Parathyroid adenoma (tissue), 2 donors: ENCODE results near the gene PALM.

ENCODE experiments used
- H2AFZ ChIP-seq: fragments of 300-600 bp; sonication (generic); one replicate; pipeline ENCODE4 v1.7.0; 2017; ENCODE audit warnings: antibody characterized with exemption, mild to moderate bottlenecking
- H3K27ac ChIP-seq: fragments of 300-600 bp; sonication (generic); one replicate; pipeline ENCODE4 v1.7.0; 2017
- H3K27me3 ChIP-seq: fragments of 300-600 bp; sonication (generic); one replicate; pipeline ENCODE4 v1.7.0; 2017; ENCODE audit warnings: low read length; ENCODE audit not compliant: control insufficient read depth, insufficient read depth
- H3K36me3 ChIP-seq: fragments of 300-600 bp; sonication (generic); one replicate; pipeline ENCODE4 v1.7.0; 2017; ENCODE audit warnings: low read length; ENCODE audit not compliant: control insufficient read depth, insufficient read depth
- H3K4me1 ChIP-seq: fragments of 300-600 bp; sonication (generic); one replicate; pipeline ENCODE4 v1.7.0; 2017; ENCODE audit warnings: control low read depth
- H3K4me2 ChIP-seq: fragments of 300-600 bp; sonication (generic); one replicate; pipeline ENCODE4 v1.7.0; 2017; ENCODE audit warnings: low read length
- H3K4me3 ChIP-seq: fragments of 300-600 bp; sonication (generic); one replicate; pipeline ENCODE4 v1.7.0; 2017; ENCODE audit warnings: low read depth, low read length
- H3K79me2 ChIP-seq: fragments of 300-600 bp; sonication (generic); one replicate; pipeline ENCODE4 v1.7.0; 2017; ENCODE audit warnings: control low read depth
- H3K9ac ChIP-seq: fragments of 300-600 bp; sonication (generic); one replicate; pipeline ENCODE4 v1.7.0; 2017; ENCODE audit warnings: mild to moderate bottlenecking
- H3K9me3 ChIP-seq: fragments of 300-600 bp; sonication (generic); one replicate; pipeline ENCODE4 v1.7.0; 2017; ENCODE audit warnings: low read length; ENCODE audit not compliant: control insufficient read depth
- TF ChIP-seq, protein P1 (sequence below): fragments of 300-600 bp; sonication (generic); IDR thresholded peaks from one replicate; pipeline ENCODE4 v1.7.0; 2017; ENCODE audit warnings: antibody characterized with exemption, mild to moderate bottlenecking
- donor health status: primary hyperparathyroidism.

The PALM gene

DNA sequence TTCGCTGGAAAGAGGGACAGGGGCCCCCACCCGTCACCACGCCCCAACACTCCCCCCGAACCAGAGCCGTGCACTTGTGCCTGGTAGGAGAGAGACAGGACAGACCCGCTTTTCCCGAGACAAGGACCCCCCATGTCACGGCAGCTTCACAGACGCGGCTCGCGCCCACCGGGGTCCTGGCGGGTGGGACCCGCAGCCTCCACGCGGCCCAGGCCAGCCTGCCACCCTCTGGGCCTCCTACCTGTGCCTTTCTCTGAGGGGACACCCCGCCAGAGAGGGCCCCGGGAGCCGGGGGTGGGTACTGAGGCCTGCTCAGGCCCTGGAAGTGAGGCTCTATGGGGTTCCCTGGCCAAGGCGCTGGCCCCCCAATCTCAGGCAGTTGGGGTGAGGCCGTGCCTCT, 38.2 kb downstream of the PALM start:
- Histone ChIP-seq H3K36me3 (no peaks in the 10 kb centered on the region), H2AFZ (no peak overlapping the region), H3K4me1 (no peaks in the 10 kb centered on the region), H3K4me3 (no peak overlapping the region), H3K9me3 (no peaks in the 10 kb centered on the region), H3K9ac (no peak overlapping the region), H3K27ac (no peak overlapping the region), H3K4me2 (no peak overlapping the region), H3K79me2 (no peaks in the 10 kb centered on the region), H3K27me3 (no peaks in the 10 kb centered on the region)
- TF ChIP-seq, protein P1, sequence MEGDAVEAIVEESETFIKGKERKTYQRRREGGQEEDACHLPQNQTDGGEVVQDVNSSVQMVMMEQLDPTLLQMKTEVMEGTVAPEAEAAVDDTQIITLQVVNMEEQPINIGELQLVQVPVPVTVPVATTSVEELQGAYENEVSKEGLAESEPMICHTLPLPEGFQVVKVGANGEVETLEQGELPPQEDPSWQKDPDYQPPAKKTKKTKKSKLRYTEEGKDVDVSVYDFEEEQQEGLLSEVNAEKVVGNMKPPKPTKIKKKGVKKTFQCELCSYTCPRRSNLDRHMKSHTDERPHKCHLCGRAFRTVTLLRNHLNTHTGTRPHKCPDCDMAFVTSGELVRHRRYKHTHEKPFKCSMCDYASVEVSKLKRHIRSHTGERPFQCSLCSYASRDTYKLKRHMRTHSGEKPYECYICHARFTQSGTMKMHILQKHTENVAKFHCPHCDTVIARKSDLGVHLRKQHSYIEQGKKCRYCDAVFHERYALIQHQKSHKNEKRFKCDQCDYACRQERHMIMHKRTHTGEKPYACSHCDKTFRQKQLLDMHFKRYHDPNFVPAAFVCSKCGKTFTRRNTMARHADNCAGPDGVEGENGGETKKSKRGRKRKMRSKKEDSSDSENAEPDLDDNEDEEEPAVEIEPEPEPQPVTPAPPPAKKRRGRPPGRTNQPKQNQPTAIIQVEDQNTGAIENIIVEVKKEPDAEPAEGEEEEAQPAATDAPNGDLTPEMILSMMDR = no peak

DNA sequence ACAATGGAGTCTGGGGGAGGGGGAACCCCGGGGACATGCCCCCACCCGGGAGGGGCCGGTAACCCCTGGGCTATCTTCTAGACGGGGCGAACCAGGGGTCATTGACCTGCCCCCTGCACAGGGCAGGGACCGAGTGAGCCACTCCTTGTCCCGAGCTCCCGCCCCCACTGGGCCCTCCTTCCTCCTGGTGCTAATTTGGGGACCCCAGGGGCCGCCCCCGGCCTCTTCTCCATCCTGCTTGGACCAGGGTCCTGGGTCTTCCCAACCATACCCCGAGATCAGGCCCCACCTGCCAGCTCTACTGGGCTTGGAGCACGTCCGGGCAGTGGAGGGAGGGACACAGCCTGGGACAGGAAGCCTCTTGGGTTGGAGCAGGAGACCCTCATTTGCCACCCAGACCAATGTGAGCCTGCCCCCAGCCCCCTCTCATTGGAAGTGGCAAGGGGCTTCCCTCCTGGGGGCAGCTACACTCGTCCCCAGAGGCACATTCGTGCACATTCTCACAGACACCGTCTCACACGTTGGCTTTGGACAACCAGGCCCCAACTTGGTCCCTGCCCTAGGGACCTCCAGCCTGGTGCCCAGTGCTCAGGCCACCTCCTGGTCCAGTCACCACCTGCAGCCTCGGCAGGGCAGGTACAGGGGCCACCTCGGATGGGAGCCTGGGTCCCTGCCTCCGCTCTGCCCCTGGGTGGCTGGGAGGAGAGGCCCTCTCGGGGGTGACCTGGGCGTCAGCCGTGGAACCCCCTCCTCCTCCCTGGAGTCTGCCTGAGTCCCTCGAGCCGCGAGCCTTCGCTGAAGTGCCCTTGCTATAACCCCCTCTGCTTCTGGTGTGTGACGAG, 38.9 kb downstream of the PALM start:
- H3K27me3 ChIP-seq = no peaks in the 10 kb centered on the region
- H3K27ac ChIP-seq = no peak overlapping the region
- no peak overlapping the region for H2AFZ ChIP-seq
- no peak overlapping the region for H3K9ac ChIP-seq
- no peak overlapping the region for H3K4me2 ChIP-seq
- H3K79me2 ChIP-seq = no peaks in the 10 kb centered on the region
- TF ChIP-seq, protein P1 = no peak
- H3K36me3 ChIP-seq = no peaks in the 10 kb centered on the region
- H3K4me3 ChIP-seq = no peak overlapping the region
- no peaks in the 10 kb centered on the region for H3K9me3 ChIP-seq
- no peaks in the 10 kb centered on the region for H3K4me1 ChIP-seq

DNA sequence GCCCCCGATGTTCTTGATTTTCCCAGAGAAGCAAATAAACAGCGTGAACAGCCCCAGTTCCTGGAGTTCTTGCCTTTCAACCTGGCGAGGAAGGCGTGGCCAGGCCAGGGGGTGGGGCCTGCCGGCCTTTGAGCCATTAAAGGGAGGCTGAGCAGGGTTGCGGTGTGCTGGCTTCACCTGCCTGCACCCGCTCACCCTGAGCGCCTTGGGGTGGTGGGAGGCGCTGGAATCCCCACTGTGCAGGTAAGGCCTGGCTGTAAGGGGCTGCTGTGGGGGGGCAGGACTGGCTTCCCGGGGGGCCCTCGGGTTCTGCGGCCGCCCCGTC, 39.5 kb downstream of the PALM start:
- H3K9me3 ChIP-seq = no peaks in the 10 kb centered on the region
- H3K79me2 ChIP-seq = no peaks in the 10 kb centered on the region
- no peak overlapping the region for H3K9ac ChIP-seq
- H2AFZ ChIP-seq = no peak overlapping the region
- no peak overlapping the region for H3K27ac ChIP-seq
- no peak overlapping the region for H3K4me2 ChIP-seq
- no peaks in the 10 kb centered on the region for H3K27me3 ChIP-seq
- no peaks in the 10 kb centered on the region for H3K36me3 ChIP-seq
- H3K4me1 ChIP-seq = no peaks in the 10 kb centered on the region
- TF ChIP-seq, protein P1 = no peak
- no peak overlapping the region for H3K4me3 ChIP-seq

DNA sequence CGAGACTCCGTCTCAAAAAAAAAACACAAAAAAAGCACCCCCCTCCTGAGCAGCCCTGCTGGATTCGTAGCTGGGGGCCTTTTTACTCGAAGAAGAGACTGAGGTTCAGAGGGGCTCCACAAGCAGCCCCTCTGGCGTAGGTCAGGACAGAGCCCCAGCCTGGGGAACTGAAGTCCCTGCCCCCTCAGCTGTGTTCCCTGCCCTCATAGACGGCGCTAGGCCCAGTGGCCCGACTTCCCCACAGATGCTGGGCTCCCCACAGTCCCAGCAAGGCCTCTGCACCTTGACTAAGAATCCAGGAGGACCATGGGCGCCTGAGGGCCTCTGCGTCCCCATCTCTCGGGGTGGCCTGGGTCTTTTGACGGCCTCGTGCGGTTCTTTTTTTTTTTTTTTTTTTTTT, 41.1 kb downstream of the PALM start:
- Histone ChIP-seq H3K9me3 (no peaks in the 10 kb centered on the region), H3K4me3 (no peak overlapping the region), H3K36me3 (no peaks in the 10 kb centered on the region), H3K79me2 (no peaks in the 10 kb centered on the region), H3K27me3 (no peaks in the 10 kb centered on the region), H3K4me1 (no peaks in the 10 kb centered on the region), H3K27ac (no peak overlapping the region), H2AFZ (no peak overlapping the region), H3K9ac (no peak overlapping the region), H3K4me2 (no peak overlapping the region)
- TF ChIP-seq, protein P1 = no peak
